ENCODE data around the gene CD7.
A peak's percentile ranks its signal among the peaks of the same experiment; 100 is the strongest.

The CD7 gene

GRCh38 chr17:82280537-82280936 is 36.9 kb downstream of the CD7 start:
- DNase-seq (ENCODE audit: low read depth in 2 of 2) = no peak

- no peak for DNase-seq (ENCODE audit: low read depth in 2 of 2)
These were observed 38.5 kb downstream of the CD7 start for GRCh38 chr17:82278786-82279391.

- no peak for DNase-seq (ENCODE audit: low read depth in 2 of 2)
These were observed 39.1 kb downstream of the CD7 start for GRCh38 chr17:82278308-82278707.

GRCh38 chr17:82277851-82278250 is 39.6 kb downstream of the CD7 start:
- DNase-seq (ENCODE audit: low read depth in 2 of 2) = no peak

GRCh38 chr17:82276938-82277337 is 40.5 kb downstream of the CD7 start:
- no peak for DNase-seq (ENCODE audit: low read depth in 2 of 2)

GRCh38 chr17:82275326-82275725 is 42.1 kb downstream of the CD7 start:
- DNase-seq (ENCODE audit: low read depth in 2 of 2) = no peak

GRCh38 chr17:82274134-82275020 is 43.0 kb downstream of the CD7 start:
- no peak for DNase-seq (ENCODE audit: low read depth in 2 of 2)

GRCh38 chr17:82273327-82274133 is 43.9 kb downstream of the CD7 start, which contains the start of gene CSNK1D:
TSS of gene CSNK1D (minus strand) at chr17:82273700. CDS start at chr17:82273381, 319 bp downstream.
- peak; percentile 81 to 83 for DNase-seq (ENCODE audit: low read depth in 2 of 2)

GRCh38 chr17:82272495-82273326 is 44.7 kb downstream of the CD7 start:
- no peak for DNase-seq (ENCODE audit: low read depth in 2 of 2)

- DNase-seq (ENCODE audit: low read depth in 2 of 2) = no peak
These were observed 46.0 kb downstream of the CD7 start for GRCh38 chr17:82271401-82271800.

GRCh38 chr17:82270651-82271050 is 46.8 kb downstream of the CD7 start:
- no peak for DNase-seq (ENCODE audit: low read depth in 2 of 2)

- DNase-seq (ENCODE audit: low read depth in 2 of 2) = no peak
These were observed 47.4 kb downstream of the CD7 start for GRCh38 chr17:82269882-82270500.

GRCh38 chr17:82269138-82269881 is 48.1 kb downstream of the CD7 start:
- no peak for DNase-seq (ENCODE audit: low read depth in 2 of 2)

- DNase-seq (ENCODE audit: low read depth in 2 of 2) = peak in 1 of 2 donors; percentile 19
These were observed 49.6 kb downstream of the CD7 start for GRCh38 chr17:82267575-82268379.

GRCh38 chr17:82266142-82266541 is 51.3 kb downstream of the CD7 start:
- DNase-seq (ENCODE audit: low read depth in 2 of 2) = no peak

All from activated CD8-positive, alpha-beta memory T cell treated with anti-CD3 and anti-CD28 coated beads for 4 hours (primary cell).